Fibroblast of lung (primary cell): ENCODE measurements around the gene RO60. TPM values are rescaled to one million over a fixed set of nuclear protein-coding genes. Genes with fewer than 3 reads are reported as not detected.

ENCODE experiments used
- DNase-seq, 2 donors: peaks; one replicate each; pipeline versions ENCODE4 v3.0.0 to v3.0.0-alpha.2; 2010; ENCODE audit warnings: low read depth in 2 of 2
- H2AFZ ChIP-seq: 2 replicates; pipeline ENCODE4 v1.5.1; 2012; ENCODE audit warnings: low read length, control low read depth, inconsistent platforms
- H3K27ac ChIP-seq: 2 replicates; pipeline ENCODE4 v1.5.1; 2011; ENCODE audit warnings: low read length, control low read depth; ENCODE audit not compliant: insufficient read depth
- H3K27me3 ChIP-seq: 2 replicates; pipeline ENCODE4 v1.5.1; 2011; ENCODE audit warnings: mild to moderate bottlenecking, low read length; ENCODE audit not compliant: control insufficient read depth, insufficient read depth
- H3K36me3 ChIP-seq: 2 replicates; pipeline ENCODE4 v1.5.1; 2011; ENCODE audit warnings: low read length; ENCODE audit not compliant: control insufficient read depth, insufficient read depth
- H3K4me1 ChIP-seq: 2 replicates; pipeline ENCODE4 v1.5.1; 2011; ENCODE audit warnings: low read length; ENCODE audit not compliant: control insufficient read depth, insufficient read depth; ENCODE audit errors: extremely low read depth
- H3K4me2 ChIP-seq: 2 replicates; pipeline ENCODE4 v1.5.1; 2011; ENCODE audit warnings: low read length, control low read depth; ENCODE audit not compliant: insufficient read depth; ENCODE audit errors: extremely low read depth
- H3K4me3 ChIP-seq, 4 experiments: fragments of 200-600 bp in 1 of 4; sonication (generic) in 1 of 4; replicated peaks in 1 of 4; 2 replicates each; pipeline ENCODE4 v1.5.1; 2011 to 2016; ENCODE audit warnings: low read length in 4 of 4, low read depth in 3 of 4, mild to moderate bottlenecking in 3 of 4, control low read depth in 2 of 4, inconsistent platforms in 1 of 4, mixed read lengths in 1 of 4; ENCODE audit not compliant: insufficient read depth in 1 of 4; ENCODE audit errors: control extremely low read depth in 1 of 4
- H3K79me2 ChIP-seq: 2 replicates; pipeline ENCODE4 v1.5.1; 2012; ENCODE audit warnings: mild to moderate bottlenecking, low read length, inconsistent platforms; ENCODE audit not compliant: control insufficient read depth, insufficient read depth
- H3K9ac ChIP-seq: 2 replicates; pipeline ENCODE4 v1.5.1; 2011; ENCODE audit warnings: mild to moderate bottlenecking, low read length, control low read depth; ENCODE audit not compliant: insufficient read depth
- H3K9me3 ChIP-seq: 2 replicates; pipeline ENCODE4 v1.5.1; 2012; ENCODE audit warnings: low read depth, low read length; ENCODE audit not compliant: control insufficient read depth, insufficient read depth
- H4K20me1 ChIP-seq: 2 replicates; pipeline ENCODE4 v1.5.1; 2011; ENCODE audit warnings: low read length; ENCODE audit not compliant: control insufficient read depth, insufficient read depth; ENCODE audit errors: extremely low read depth
- EZH2 ChIP-seq: IDR thresholded peaks from 2 replicates; pipeline ENCODE4 v1.5.1; 2012; ENCODE audit warnings: low read length, control low read depth, mild to moderate bottlenecking; ENCODE audit errors: missing control alignments
- polyA plus RNA-seq, 2 donors: library from polyadenylated mRNA; depleted of rRNA in 1 of 2; stranded (reverse) in 1 of 2; unstranded in 1 of 2; fragments of >200 nt; gene quantifications; 2 replicates each; pipeline ENCODE4 v1.2.1, GENCODE V29; 2011 to 2012; ENCODE audit warnings: missing spikeins in 1 of 2
- total RNA-seq: library from RNA; depleted of rRNA; stranded (reverse); fragments of >200 nt; gene quantifications from 2 replicates; pipeline ENCODE4 v1.2.1, GENCODE V29; 2014
- TF ChIP-seq, protein P1 (sequence below), 2 donors: IDR thresholded peaks in 1 of 2; conservative IDR thresholded peaks in 1 of 2; 1 replicate in 1 of 2; 2 replicates in 1 of 2; pipeline ENCODE4 v1.5.1; 2011 to 2012; ENCODE audit warnings: low read length in 2 of 2, control low read depth in 1 of 2, inconsistent platforms in 1 of 2, low read depth in 1 of 2, mild to moderate bottlenecking in 1 of 2

Gene RO60
- total and polyA plus RNA-seq, 2 donors (not counting 1 experiment from before 2014, with no cell fraction given): 44.0 to 164 TPM

DNA sequence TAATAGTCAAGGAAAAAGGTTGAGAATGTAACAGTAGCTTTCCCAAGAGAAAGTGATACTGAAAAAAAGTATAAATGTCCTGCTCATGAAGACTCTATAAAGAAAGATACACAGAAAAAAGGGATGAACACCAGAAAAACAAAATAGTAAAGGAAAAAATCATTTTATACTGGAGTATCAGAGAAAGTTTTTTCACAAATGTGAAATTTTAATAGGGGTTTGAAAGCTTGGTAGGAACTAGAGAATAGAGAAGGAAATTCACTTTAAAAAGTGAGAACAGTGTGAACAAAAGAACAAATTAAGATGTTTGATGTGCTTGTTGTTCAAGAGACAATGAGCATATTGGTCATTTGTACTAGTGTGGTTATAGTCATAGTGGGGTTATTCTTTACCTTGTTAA is 25.8 kb upstream of the RO60 start:
- H2AFZ ChIP-seq: no peak overlapping the region
- H3K79me2 ChIP-seq: no peaks in the 10 kb centered on the region
- no peaks in the 10 kb centered on the region for H3K36me3 ChIP-seq
- no peak overlapping the region for H3K4me2 ChIP-seq
- H3K27ac ChIP-seq: no peak overlapping the region
- TF ChIP-seq, protein P1, sequence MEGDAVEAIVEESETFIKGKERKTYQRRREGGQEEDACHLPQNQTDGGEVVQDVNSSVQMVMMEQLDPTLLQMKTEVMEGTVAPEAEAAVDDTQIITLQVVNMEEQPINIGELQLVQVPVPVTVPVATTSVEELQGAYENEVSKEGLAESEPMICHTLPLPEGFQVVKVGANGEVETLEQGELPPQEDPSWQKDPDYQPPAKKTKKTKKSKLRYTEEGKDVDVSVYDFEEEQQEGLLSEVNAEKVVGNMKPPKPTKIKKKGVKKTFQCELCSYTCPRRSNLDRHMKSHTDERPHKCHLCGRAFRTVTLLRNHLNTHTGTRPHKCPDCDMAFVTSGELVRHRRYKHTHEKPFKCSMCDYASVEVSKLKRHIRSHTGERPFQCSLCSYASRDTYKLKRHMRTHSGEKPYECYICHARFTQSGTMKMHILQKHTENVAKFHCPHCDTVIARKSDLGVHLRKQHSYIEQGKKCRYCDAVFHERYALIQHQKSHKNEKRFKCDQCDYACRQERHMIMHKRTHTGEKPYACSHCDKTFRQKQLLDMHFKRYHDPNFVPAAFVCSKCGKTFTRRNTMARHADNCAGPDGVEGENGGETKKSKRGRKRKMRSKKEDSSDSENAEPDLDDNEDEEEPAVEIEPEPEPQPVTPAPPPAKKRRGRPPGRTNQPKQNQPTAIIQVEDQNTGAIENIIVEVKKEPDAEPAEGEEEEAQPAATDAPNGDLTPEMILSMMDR (conservative IDR thresholded peaks at IDR 0.05 in 1 of 2, IDR thresholded peaks at IDR 0.05 in 1 of 2; ENCODE audit: low read depth in 1 of 2, low read length in 2 of 2): no peak
- no peak for TF ChIP-seq EZH2
- no peak overlapping the region for H3K4me3 ChIP-seq
- no peaks in the 10 kb centered on the region for H3K9me3 ChIP-seq
- H3K27me3 ChIP-seq: no peaks in the 10 kb centered on the region
- H3K4me1 ChIP-seq: no peaks in the 10 kb centered on the region
- H4K20me1 ChIP-seq: no peaks in the 10 kb centered on the region
- H3K9ac ChIP-seq: no peak overlapping the region
- no peak for DNase-seq

- Histone ChIP-seq H3K36me3 (no peaks in the 10 kb centered on the region), H3K27me3 (no peaks in the 10 kb centered on the region), H4K20me1 (no peaks in the 10 kb centered on the region), H3K4me3 (no peak overlapping the region), H3K4me1 (no peaks in the 10 kb centered on the region), H3K27ac (no peak overlapping the region), H3K4me2 (no peak overlapping the region), H3K9me3 (no peaks in the 10 kb centered on the region), H3K9ac (no peak overlapping the region), H3K79me2 (no peaks in the 10 kb centered on the region), H2AFZ (no peak overlapping the region)
- DNase-seq: no peak
- TF ChIP-seq, protein P1 (conservative IDR thresholded peaks at IDR 0.05 in 1 of 2, IDR thresholded peaks at IDR 0.05 in 1 of 2; ENCODE audit: low read depth in 1 of 2, low read length in 2 of 2): no peak
Observed at GRCh38 chr1:193036337-193037047, 22.9 kb upstream of the RO60 start.

- Histone ChIP-seq H2AFZ (no peak overlapping the region), H3K79me2 (no peaks in the 10 kb centered on the region), H3K4me1 (no peaks in the 10 kb centered on the region), H3K27ac (no peak overlapping the region), H3K4me2 (no peak overlapping the region), H3K4me3 (no peak overlapping the region), H3K9ac (no peak overlapping the region), H3K36me3 (no peaks in the 10 kb centered on the region), H3K9me3 (no peaks in the 10 kb centered on the region), H4K20me1 (no peaks in the 10 kb centered on the region), H3K27me3 (no peaks in the 10 kb centered on the region)
- TF ChIP-seq, protein P1 (conservative IDR thresholded peaks at IDR 0.05 in 1 of 2, IDR thresholded peaks at IDR 0.05 in 1 of 2; ENCODE audit: low read depth in 1 of 2, low read length in 2 of 2): no peak
- TF ChIP-seq EZH2: no peak
- no peak for DNase-seq
Observed at GRCh38 chr1:193040011-193040410, 19.4 kb upstream of the RO60 start.
